GM10248 (cell line): ENCODE data around the gene UNC5C.

ENCODE experiments used
- CTCF ChIA-PET: fragments of 300-600 bp; sonication (Branson Sonifier 250); formaldehyde crosslinking; extraction: SDS; loops from one replicate; lab custom pipeline; 2021; ENCODE audit warnings: antibody characterized with exemption; lab: Yijun Ruan, JAX
- POLR2A ChIA-PET: fragments of 350-650 bp; sonication (Branson Sonifier 250); formaldehyde crosslinking; extraction: SDS; loops from one replicate; lab custom pipeline; 2020; ENCODE audit warnings: antibody characterized with exemption; lab: Yijun Ruan, JAX
- DNase-seq: peaks from one replicate; pipeline ENCODE4 v3.0.0; 2012; ENCODE audit errors: extremely low spot score
- TF ChIP-seq, protein P1 (sequence below): IDR thresholded peaks from 2 replicates; pipeline ENCODE4 v1.5.1; 2012; ENCODE audit warnings: mild to moderate bottlenecking, low read depth; ENCODE audit errors: extremely low read depth, missing control alignments, control extremely low read depth

The UNC5C gene

DNA sequence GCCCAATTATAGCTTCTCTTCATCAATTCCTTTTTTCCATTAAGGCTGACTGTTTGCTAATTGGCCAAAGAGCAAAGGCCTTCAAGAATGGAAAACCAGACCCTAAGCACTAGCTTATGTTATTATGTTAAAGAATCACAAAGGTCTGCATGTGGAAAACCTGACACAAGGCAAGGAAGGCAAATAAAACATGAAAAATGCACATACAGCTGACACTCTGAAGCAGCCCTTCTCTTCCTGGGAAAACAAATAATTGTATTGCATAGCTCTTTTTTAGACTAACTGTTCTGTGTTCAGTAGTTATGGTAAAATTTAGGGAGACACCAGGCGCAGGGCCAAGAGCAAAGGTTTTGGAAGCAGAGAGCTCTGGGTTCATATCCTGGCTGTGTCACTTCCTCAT lies 223.1 kb downstream of the UNC5C start:
- TF ChIP-seq, protein P1, sequence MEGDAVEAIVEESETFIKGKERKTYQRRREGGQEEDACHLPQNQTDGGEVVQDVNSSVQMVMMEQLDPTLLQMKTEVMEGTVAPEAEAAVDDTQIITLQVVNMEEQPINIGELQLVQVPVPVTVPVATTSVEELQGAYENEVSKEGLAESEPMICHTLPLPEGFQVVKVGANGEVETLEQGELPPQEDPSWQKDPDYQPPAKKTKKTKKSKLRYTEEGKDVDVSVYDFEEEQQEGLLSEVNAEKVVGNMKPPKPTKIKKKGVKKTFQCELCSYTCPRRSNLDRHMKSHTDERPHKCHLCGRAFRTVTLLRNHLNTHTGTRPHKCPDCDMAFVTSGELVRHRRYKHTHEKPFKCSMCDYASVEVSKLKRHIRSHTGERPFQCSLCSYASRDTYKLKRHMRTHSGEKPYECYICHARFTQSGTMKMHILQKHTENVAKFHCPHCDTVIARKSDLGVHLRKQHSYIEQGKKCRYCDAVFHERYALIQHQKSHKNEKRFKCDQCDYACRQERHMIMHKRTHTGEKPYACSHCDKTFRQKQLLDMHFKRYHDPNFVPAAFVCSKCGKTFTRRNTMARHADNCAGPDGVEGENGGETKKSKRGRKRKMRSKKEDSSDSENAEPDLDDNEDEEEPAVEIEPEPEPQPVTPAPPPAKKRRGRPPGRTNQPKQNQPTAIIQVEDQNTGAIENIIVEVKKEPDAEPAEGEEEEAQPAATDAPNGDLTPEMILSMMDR = no peak
- no peak for DNase-seq
- ChIA-PET POLR2A (no interaction called here), CTCF (interaction anchor here (0.8 to 1.2 kb wide), 3 partner anchors 10 to 14 kb away, joined by 3 to 8 read pairs (median 5); no protein-coding TSS in a partner anchor)

DNA sequence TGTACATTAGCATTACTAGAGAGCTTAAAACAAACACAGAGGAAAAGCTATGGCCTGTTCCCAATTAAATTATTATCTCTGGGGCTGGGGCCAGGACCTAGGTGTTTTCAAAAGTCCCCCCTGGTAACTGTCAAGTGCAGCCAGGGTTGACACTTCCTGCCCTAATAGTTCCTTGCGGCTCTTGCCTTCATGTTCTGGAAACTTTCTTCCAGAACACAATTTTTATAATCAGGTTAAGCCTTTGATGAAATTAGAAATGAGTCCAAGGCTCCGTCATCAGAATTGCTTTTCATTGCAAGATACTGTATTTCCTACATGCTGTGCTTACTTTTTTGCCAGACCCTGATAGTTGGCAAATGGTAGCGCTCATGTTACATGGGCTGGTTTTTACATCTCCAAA lies 229.6 kb downstream of the UNC5C start:
- CTCF ChIA-PET = no interaction called here
- TF ChIP-seq, protein P1 = no peak
- POLR2A ChIA-PET = no interaction called here
- no peak for DNase-seq

DNA sequence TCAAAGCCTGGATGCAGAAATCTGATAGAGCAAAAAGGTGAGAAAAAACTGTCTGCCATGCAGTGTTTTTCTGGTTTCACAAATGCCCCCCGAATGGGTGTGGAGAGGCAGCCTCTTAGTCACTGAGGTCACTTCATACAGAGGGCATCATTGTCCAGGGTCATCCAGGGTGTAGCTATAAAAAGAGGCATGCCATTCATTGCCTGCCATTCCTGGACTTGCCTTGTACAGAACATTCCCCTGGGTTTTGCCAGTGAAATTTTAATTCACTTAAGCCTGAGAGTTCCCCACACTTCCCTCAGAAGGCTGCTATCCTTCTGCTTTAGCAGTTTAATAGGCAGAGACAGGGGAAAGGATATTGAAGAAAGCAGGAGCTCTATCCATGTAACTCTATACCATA lies 230.3 kb downstream of the UNC5C start:
- CTCF ChIA-PET = interaction anchor here (1.0 to 2.0 kb wide), 2 partner anchors 8 to 11 kb away, joined by 3 to 6 read pairs; no protein-coding TSS in a partner anchor
- POLR2A ChIA-PET = no interaction called here
- DNase-seq = no peak
- TF ChIP-seq, protein P1 = no peak

DNA sequence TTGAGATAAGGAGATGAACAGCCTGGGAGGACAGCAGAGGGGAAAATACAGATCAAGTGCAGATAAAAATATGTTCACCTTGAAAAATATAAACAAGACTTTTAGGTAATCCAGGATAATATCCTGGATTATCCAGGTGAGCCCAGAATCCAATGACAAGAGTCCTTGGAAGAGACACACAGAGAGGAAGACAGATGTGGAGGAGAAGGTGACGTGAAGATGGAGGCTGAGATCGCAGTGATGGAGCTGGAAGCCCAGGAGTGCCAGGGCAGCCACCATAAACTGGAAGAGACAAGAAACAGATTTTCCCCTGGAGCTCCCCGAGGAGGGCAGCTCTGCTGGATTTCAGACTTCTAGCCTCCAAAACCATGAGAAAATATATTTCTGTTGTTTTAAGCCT lies 230.7 kb downstream of the UNC5C start:
- ChIA-PET CTCF (interaction anchor here (1.0 to 2.0 kb wide), 2 partner anchors 9 to 11 kb away, joined by 3 to 6 read pairs; no protein-coding TSS in a partner anchor), POLR2A (no interaction called here)
- TF ChIP-seq, protein P1 = no peak
- no peak for DNase-seq

DNA sequence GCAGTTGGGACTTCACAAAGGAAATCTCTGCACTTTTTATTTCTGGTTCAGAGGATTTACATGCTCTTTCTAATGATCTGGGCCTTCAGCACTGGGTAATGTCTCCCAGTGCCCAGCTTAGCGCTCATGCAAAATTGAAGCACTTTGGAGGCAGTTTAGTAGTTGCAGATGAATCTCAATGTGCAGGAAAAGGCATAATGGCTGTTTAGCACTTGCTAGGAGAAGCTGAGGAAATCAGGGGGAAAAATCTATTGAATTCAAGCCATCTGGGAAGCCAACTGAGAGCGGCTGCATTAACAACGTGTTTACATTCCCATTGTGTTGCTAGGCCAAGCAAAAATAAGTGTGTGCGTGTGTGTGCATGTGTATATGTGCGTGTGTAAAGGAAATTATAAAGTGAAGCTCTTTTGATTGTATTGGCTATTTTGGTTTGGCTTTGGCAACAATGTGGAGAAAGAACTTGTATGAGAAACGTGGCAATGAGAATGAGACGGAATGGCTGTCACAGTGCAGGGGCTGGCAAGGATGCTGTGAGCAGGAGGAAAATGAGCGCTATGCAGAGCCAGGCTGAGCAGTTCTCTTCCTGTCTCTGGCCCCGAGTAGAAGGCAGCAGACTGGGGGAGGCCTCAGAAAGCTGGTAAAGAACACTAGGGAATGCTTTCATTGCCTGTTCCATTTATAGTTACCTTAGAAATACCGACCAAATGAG lies 231.5 kb downstream of the UNC5C start:
- TF ChIP-seq, protein P1 = no peak
- ChIA-PET POLR2A (no interaction called here), CTCF (interaction anchor here (2.0 kb wide), 1 partner anchor 10 kb away, joined by 6 read pairs; no protein-coding TSS in a partner anchor)
- no peak for DNase-seq

DNA sequence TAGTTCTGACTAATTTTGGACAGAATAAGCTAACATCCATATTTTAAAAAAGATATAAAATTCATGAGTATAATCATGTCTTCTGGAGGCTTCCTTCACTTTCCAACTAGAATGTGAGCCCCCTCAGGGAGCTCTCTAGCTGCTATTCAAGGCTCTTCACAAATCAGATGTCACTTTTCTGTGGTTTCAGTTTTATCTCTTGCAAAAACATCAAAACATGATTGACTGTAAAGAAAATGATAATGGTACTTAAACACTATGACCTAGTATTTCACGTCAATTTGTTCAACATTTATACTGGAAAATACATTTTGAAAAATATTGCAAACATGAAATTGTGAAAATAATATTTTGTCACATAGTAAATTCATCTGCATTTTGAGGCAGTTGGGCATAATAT lies 234.2 kb downstream of the UNC5C start:
- POLR2A ChIA-PET = no interaction called here
- no peak for DNase-seq
- CTCF ChIA-PET = interaction anchor here (0.9 to 1.5 kb wide), 3 partner anchors 9 to 53 kb away, joined by 3 to 8 read pairs (median 3); no protein-coding TSS in a partner anchor
- TF ChIP-seq, protein P1 = no peak
